ENCODE measurements around the gene CIZ1. TPM values are rescaled to one million over a fixed set of nuclear protein-coding genes. Genes with fewer than 3 reads are reported as not detected.

CIZ1 gene
- total and polyA plus RNA-seq, 2 of the 13 experiments (the other 11 are each of a cell fraction or from before 2014, with no cell fraction given) = 30.6 to 50.3 TPM

GRCh38 chr9:128127990-128128835 lies 63.2 kb downstream of the CIZ1 start (continued):
- TF ChIP-seq UBTF (CRISPR knock-in tag; IDR thresholded peaks at IDR 0.05) (no peak; the same call in 1 of the 2 replicates), FOXP1 (IDR thresholded peaks at IDR 0.05) (no peak), FOXP1 (CRISPR knock-in tag; IDR thresholded peaks at IDR 0.05) (no peak), ATF2 (CRISPR knock-in tag; IDR thresholded peaks at IDR 0.05) (no peak; the same call in 1 of the 2 replicates), SNAPC4 (CRISPR knock-in tag; IDR thresholded peaks at IDR 0.05) (0 out of 2 replicates have a peak, but pooled peaks have one; percentile 46), MBNL3 (CRISPR knock-in tag; conservative IDR thresholded peaks at IDR 0.05) (no peak), HNF1A (IDR thresholded peaks at IDR 0.05; ENCODE audit: low read depth) (no peak), HNF1A (CRISPR knock-in tag; IDR thresholded peaks at IDR 0.05; ENCODE audit: borderline replicate concordance) (peak; percentile 47; the same call in 1 of the 2 replicates), SOX5 (CRISPR knock-in tag; IDR thresholded peaks at IDR 0.05; ENCODE audit: borderline replicate concordance) (0 out of 2 replicates have a peak, but pooled peaks have one; percentile 7), MEIS1 (CRISPR knock-in tag; IDR thresholded peaks at IDR 0.05; ENCODE audit: borderline replicate concordance) (no peak), ZNF570 (CRISPR knock-in tag; IDR thresholded peaks at IDR 0.05; ENCODE audit: borderline replicate concordance) (no peak), HNRNPLL (IDR thresholded peaks at IDR 0.05; ENCODE audit: low read depth, low read length, poor library complexity, severe bottlenecking) (peak; percentile 61), IRF9 (CRISPR knock-in tag; IDR thresholded peaks at IDR 0.05; ENCODE audit: borderline replicate concordance) (no peak), RARA (CRISPR knock-in tag; IDR thresholded peaks at IDR 0.05) (0 out of 2 replicates have a peak, but pooled peaks have one; percentile 1)

Measured in HepG2 (cell line).